Neutrophil (primary cell): ENCODE results near the gene CLN6.
A peak's percentile ranks its signal among the peaks of the same experiment; 100 is the strongest.

ENCODE experiments used
- H3K27ac ChIP-seq: fragments of 200-600 bp; sonication (generic); 2 replicates; pipeline ENCODE4 v1.5.1; 2016; ENCODE audit warnings: mild to moderate bottlenecking, moderate library complexity
- H3K27me3 ChIP-seq: fragments of 200-600 bp; sonication (generic); 2 replicates; pipeline ENCODE4 v1.6.0; 2016; ENCODE audit warnings: mild to moderate bottlenecking
- H3K36me3 ChIP-seq: fragments of 200-600 bp; sonication (generic); 2 replicates; pipeline ENCODE4 v1.5.1; 2017
- H3K4me1 ChIP-seq, 2 experiments: fragments of 200-600 bp in 1 of 2; sonication (generic) in 1 of 2; 1 replicate in 1 of 2; 2 replicates in 1 of 2; pipeline versions ENCODE4 v1.5.1 to v1.6.1; 2013 to 2016; ENCODE audit warnings: low read depth in 1 of 2, low read length in 1 of 2, mild to moderate bottlenecking in 1 of 2, moderate library complexity in 1 of 2; ENCODE audit not compliant: control insufficient read depth in 1 of 2, insufficient read depth in 1 of 2
- H3K4me3 ChIP-seq, 2 experiments: fragments of 200-600 bp in 1 of 2; sonication (generic) in 1 of 2; 1 replicate in 1 of 2; 2 replicates in 1 of 2; pipeline ENCODE4 v1.5.1; 2013 to 2016; ENCODE audit warnings: low read depth in 1 of 2, low read length in 1 of 2, mild to moderate bottlenecking in 1 of 2, moderate library complexity in 1 of 2
- H3K9me3 ChIP-seq: fragments of 200-600 bp; sonication (generic); 2 replicates; pipeline ENCODE4 v1.5.1; 2016
- CTCF ChIP-seq: fragments of 200-600 bp; sonication (generic); IDR thresholded peaks from 2 replicates; pipeline ENCODE4 v1.5.1; 2016; ENCODE audit warnings: antibody characterized with exemption

Gene CLN6

GRCh38 chr15:68261980-68262379, 32.5 kb upstream of the CLN6 start:
- Histone ChIP-seq H3K27ac (no peak overlapping the region), H3K4me1 (peaks cover 4% of the 10 kb centered on the region in 2 experiments), H3K4me3 (no peak overlapping the region), H3K9me3 (no peaks in the 10 kb centered on the region), H3K27me3 (peaks cover 31% of the 10 kb centered on the region), H3K36me3 (no peaks in the 10 kb centered on the region)
- no peak for TF ChIP-seq CTCF

- TF ChIP-seq CTCF = no peak
- Histone ChIP-seq H3K27ac (no peak overlapping the region), H3K27me3 (peaks cover 30% of the 10 kb centered on the region), H3K4me1 (peaks cover 11 to 12% of the 10 kb centered on the region in 2 experiments), H3K36me3 (no peaks in the 10 kb centered on the region), H3K4me3 (no peak overlapping the region), H3K9me3 (no peaks in the 10 kb centered on the region)
Observed at GRCh38 chr15:68261241-68261640, 31.7 kb upstream of the CLN6 start.

- Histone ChIP-seq H3K4me1 (peaks cover 12 to 15% of the 10 kb centered on the region in 2 experiments), H3K9me3 (no peaks in the 10 kb centered on the region), H3K27ac (no peak overlapping the region), H3K4me3 (no peak overlapping the region), H3K27me3 (peaks cover 19% of the 10 kb centered on the region), H3K36me3 (no peaks in the 10 kb centered on the region)
- TF ChIP-seq CTCF = no peak
Observed at GRCh38 chr15:68259883-68260282, 30.4 kb upstream of the CLN6 start.

- no peaks in the 10 kb centered on the region for H3K9me3 ChIP-seq
- no peak overlapping the region for H3K27ac ChIP-seq
- H3K27me3 ChIP-seq = peaks cover 9% of the 10 kb centered on the region
- no peaks in the 10 kb centered on the region for H3K36me3 ChIP-seq
- no peak overlapping the region for H3K4me3 ChIP-seq
- peaks cover 12 to 15% of the 10 kb centered on the region in 2 experiments for H3K4me1 ChIP-seq
- TF ChIP-seq CTCF = no peak
Observed at GRCh38 chr15:68258692-68259091, 29.2 kb upstream of the CLN6 start.

- Histone ChIP-seq H3K4me1 (peaks cover 12 to 15% of the 10 kb centered on the region in 2 experiments), H3K36me3 (no peaks in the 10 kb centered on the region), H3K27me3 (no peaks in the 10 kb centered on the region), H3K27ac (peak overlapping the region; percentile 64), H3K4me3 (peak overlapping the region; percentile 70 to 71), H3K9me3 (no peaks in the 10 kb centered on the region)
- TF ChIP-seq CTCF = no peak
Observed at GRCh38 chr15:68256675-68257450, 27.3 kb upstream of the CLN6 start.
